ENCODE results near the gene PDE11A.
A peak's percentile ranks its signal among the peaks of the same experiment; 100 is the strongest.
"Not testable (repeated sequence)": the region's sequence is repeated elsewhere in the genome, so short reads cannot be mapped to it uniquely, and the experiment has no call there.

The PDE11A gene

DNA sequence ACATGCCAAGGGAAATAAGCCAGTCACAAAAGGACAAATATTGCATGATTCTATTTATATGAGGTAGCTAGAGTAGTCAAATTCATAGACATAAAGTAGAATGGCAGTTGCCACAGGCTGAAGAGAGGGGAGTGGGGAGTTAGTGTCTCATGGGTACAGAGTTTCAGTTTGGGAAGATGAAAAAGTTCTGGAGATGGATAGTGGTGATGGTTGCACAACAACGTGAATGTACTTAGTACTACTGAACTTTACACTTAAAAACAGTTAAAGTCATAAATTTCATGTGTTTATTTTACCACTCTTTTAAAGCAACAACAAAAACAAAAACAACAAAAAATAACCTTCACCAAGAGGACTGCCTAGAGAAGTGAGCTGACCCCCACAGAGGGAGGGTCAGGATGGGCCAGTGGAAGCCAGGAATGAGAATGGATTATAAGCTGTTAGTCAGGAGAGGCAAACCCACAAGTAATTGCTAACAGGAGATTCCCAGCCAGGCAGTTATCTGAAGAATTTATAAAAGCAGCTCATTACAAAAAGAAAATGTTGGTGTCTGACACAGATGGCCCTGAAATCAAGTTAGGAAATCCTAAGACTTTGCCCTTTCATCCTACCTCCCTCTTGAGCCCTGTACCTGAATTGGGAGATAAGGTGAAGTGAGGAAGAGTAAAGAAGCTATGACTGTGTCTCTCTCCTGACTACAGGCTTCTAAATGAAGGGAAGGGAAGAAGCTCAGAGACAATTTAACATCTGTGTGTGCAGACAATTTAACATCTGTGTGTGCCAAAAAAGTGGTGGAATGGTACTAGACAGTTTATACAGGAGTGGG lies 263.4 kb downstream of the PDE11A start:
- DNase-seq, result no peak

DNA sequence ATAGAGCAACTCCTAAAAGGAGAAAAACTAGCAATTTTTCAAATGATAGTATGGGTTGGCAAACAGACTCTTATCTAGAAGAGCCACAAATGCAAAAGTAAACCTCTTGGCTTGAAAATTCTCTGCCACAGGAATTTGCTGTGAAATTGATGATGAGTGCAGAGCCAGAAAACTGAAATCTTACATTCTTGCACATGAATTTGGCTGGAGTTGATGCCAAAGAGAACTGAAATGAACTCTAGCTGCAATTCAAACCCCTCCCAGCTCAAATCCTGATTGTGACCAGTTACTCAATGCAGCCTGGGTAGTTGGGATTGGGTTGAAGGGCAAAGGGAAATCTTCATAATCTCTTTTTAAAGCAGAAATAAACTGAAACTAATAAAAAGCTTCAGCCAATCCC lies 266.6 kb downstream of the PDE11A start:
- no peak for DNase-seq

DNA sequence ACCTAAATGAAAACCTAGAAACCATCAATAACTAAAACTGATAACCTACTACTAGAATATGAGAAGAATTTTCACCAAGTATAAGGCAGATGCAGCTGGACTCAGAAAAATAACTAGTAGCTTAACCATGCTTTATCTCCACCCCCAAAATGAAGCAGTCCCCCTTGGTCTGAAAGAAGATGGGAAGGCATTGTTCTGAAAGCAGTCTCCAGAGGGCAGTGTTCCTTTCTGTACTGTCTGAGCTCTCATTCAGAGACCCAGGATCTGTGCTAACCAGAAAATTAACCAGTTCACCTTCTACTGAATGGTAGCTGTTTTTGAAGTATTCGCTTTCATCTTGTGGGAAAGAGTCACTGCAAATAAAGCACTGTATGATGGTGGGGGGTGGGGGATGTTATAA lies 273.0 kb downstream of the PDE11A start:
- DNase-seq, result no peak

DNA sequence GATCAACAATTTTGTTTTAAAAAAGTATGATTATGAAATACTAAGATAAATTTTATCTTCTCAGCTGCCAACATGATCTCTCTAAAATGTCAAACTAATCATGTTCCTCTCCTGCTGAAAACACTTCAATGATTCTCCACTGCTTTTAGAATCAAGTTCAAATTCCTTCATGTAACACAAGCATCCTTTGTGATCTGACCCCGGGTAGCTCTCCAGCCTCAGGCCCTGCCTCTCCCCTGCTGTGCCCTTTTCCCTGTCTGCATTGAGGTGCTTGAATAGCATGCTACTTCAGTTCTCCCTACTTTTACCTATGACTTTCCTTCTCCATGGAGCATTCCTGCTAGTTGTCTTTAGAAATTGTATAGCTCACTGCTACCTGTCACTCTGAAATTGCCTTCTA lies 274.8 kb downstream of the PDE11A start:
- DNase-seq, result no peak

DNA sequence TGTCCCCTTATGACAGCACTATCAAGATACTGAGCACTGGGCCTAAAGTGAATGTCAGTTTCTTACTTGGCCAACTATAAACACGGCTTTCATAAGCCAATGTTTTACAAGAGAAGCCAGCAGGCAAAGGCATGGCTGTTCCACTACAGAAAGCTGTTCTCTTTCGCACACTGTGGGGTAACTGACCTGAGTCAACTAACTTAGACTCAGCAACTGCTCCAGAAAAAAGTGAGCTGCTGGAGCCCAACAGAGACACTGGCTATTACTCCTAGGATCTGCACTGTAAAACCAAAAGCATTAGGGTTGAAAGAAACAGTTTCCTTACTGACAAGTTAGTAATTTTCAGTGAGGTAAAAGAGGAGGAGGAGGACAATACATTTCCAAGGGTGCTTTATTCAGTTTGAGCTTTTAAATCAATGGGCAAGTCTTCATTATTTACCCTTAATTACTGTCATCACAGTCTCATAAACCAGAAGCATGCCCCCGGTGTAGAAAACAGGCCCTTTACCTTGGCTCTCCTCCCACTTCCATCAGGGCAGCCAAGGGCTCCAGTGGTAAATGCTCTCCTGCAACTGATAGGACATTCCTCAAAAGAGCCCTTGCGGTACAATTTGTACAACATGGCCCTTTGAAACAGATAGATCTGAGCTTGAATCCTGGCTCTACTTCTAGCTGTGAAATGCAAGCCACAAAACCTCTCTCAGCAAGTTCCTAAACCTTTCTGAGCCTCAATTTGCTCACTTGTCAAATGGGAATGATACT lies 275.7 kb downstream of the PDE11A start:
- DNase-seq, result no peak

DNA sequence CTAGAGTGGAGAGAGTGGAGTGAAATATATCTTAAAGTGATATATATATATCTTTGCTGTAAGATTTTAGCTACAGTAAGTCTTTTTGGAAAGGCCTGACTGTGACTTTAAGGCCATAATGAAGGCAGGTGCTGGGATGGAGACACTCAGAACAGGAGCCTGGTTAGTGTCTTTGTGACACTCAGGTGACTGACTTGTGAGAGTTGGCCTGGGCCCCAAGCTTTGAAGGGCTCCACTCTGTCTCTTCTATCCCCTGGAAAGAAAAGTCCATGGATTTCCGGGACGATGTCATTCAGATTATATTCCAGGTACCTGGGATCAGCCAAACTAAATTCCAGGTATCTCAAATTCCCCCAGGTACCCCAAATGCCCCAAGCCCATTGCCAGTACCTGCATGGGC lies 276.6 kb downstream of the PDE11A start:
- DNase-seq, result no peak

DNA sequence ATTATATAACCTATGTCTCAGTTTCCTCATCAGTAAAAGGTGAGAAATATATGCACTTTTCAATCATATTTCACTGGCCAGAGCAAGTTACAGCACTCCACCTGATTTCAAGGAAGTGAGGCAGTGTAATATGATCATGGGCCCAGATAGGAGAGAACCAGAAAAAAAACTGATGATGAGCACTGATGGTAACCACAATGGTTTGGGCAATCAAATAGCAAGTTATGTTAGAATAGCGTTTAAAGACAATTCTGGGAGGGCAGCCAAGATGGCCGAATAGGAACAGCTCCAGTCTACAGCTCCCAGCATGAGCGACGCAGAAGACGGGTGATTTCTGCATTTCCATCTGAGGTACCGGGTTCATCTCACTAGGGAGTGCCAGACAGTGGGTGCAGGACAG lies 287.4 kb downstream of the PDE11A start:
- not testable (repeated sequence) for DNase-seq

DNA sequence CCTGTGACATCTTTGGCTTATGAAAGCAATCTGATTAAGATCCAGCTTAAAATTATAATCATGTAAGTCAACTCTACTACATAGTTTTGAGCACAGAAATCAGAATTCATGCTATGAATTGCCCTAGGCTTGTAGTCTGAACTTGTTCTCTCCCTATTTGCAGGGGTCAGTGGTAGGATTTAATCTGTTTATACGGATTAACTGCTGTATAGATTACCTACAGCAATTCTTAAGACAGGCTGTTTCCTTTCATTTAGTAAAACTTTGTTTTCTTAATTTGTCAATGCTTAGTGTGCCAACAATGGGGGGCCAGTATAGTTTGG lies 287.9 kb downstream of the PDE11A start:
- DNase-seq, result no peak

DNA sequence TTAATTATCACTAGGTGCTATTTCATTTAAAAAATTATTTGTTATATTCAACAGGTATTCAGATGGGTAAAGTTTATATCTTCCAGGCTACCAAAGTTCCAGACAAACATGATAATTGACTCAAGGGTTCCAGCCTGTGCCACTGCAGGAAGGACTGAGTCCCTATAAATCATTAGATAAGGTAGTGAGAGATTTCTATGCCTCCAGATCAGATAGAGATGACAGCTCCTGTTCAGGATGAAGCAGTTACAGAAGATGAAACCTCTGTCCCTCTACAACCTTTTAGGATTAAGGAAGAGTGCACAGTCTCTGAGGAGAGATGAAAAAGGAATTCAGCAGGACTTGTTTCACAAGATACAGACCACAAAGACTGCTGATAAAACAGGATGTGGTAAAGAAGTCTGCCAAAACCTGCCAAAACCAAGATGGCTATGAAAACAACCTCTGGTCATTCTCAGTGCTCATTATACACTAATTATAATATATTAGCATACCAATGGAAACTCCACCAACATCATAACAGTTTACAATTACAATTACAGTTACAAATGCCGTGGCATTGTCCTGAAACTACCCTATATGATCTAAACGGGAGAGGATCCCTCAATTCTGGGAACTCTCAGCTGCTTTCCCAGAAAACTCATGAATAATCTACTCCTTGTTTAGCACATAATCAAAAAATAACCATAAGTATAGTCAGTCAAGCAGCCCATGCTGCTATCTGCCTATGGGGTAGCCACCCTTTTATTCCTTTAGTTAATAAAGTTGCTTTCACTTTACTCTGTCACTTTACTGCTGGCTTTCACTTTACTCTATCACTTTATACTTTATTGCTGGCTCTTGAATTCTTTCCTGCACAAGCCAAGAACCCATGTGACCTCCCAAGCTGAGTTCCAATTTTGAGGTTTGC lies 288.5 kb downstream of the PDE11A start:
- no peak for DNase-seq

DNA sequence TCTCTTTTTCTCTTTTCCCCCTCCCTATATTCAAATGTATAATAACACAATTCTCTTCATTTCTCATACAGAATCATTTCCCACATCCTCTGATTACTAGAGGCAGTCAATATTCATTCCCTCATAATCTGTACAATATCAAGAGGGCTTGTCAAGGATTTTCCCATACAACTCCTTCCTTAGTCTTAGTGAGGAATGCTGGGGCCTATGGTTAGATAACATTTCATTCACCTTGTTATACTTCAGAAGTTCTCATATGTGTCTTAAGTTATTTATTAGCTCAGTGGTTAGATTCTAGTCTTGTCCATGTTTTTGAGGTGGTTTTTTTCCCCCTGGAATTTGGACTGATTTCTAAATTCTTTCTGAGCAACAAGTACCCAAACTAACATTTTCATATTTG lies 289.5 kb downstream of the PDE11A start:
- DNase-seq, result no peak

DNA sequence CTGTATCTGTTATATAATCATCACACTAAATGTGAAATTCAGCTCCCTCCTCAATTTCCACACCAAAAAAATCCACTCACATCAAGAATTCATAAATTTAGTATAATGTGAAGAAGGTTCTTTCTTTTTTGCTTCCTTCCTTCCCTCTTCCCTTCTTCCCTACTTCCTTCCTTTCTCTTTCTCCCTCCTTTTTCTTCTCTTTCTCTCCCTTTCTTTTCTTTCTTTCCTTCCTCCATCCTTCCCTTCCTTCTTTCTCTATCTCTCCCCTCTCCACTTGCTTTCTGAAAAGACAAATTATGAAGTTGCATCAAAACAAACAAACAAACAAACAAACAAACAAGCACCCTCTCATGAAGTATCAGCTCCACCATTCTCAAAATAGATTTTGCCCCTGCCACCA lies 290.0 kb downstream of the PDE11A start:
- DNase-seq, result no peak

DNA sequence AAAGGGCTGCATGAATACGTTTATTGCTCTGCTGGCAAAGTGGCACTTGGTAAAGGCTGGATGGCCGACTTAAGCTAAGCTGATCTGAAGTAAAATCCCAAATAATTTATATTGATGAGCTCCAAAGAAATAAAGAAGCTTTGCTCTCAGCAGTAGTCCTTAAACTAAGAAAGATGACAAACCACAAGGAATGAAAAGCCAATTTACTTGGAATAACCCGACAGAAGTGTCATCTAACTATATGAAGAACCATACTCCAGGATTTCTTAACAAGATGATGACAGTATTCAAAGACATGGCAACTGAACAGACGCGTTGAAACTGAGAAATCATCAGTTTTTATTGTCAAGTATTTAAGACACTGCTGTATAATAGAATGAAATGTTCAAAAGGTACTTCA lies 294.1 kb downstream of the PDE11A start:
- DNase-seq, result no peak

DNA sequence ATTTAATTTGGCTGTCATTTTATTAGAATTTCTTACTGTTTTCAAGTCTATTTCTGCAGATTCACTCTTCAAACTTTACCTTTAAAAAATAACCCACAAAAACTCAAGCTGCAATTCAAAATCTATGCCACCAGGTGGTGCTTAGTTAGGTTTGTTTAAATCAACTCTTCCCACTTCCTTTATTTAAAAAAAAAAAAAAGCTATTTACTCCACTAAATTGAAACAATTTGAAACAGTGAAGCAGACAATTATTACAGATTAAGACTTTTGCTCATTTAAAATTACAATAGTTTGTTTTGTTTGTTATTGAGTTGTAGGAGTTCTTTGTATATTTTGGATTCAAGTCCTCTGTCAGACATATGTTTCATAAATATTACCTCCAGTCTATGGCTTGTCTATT lies 300.0 kb downstream of the PDE11A start:
- DNase-seq, result peak; percentile 51

DNA sequence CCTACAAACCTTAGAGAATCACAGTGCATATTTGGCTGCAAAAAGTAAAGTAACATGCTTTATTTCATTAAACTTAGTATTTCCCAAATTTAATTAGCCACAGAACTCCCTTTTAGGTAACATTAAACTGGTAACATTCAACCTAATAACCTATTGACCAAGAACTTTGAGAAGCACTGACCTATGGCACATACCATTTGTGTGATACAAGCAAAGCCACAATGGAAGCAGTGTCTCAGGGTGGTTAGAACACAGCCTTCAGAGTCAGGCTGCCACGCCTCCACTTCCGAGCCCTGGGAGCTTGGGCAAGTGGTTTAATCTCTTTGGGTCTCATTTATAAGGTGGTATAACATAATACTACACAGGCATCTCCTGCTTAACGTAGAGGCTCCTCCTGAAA lies 301.4 kb downstream of the PDE11A start:
- no peak for DNase-seq

DNA sequence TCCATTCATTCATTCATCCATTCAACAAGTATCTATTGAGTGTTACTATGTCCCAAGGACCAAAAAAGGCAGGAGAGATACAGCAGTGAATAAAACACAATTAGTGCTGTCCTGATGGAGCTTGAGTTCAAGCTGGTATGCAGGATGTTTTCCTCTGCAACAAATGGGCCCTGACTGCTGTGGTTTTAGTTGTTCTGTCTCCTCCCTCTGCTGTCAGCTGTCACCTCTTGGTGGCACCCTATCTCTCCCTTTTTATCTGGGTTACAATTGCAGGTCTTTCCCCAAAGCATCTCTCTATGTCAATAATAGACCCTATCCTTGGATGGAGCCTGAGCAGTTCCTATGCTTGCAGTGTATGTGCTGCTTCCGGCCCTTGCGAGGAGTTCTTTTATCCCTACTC lies 304.8 kb downstream of the PDE11A start:
- no peak for DNase-seq

DNA sequence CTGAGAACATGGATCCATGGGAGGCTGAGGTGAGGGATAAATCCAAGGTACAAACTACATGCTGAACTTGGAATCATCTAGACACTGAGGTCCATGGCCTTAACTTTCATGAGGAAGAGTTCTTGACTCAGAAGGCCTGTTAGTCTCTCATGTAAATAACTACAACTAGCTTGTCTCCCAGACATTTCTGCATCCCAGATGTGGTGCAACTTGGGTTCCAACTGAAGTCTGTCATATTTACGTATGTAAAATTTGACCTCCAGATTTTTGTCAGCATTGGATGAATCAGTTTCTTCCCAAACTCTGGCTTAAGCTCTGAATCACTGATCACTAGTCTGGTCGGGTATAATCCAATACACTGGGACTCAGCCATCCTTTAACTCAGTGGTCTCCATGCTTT lies 306.9 kb downstream of the PDE11A start:
- DNase-seq, result no peak

DNA sequence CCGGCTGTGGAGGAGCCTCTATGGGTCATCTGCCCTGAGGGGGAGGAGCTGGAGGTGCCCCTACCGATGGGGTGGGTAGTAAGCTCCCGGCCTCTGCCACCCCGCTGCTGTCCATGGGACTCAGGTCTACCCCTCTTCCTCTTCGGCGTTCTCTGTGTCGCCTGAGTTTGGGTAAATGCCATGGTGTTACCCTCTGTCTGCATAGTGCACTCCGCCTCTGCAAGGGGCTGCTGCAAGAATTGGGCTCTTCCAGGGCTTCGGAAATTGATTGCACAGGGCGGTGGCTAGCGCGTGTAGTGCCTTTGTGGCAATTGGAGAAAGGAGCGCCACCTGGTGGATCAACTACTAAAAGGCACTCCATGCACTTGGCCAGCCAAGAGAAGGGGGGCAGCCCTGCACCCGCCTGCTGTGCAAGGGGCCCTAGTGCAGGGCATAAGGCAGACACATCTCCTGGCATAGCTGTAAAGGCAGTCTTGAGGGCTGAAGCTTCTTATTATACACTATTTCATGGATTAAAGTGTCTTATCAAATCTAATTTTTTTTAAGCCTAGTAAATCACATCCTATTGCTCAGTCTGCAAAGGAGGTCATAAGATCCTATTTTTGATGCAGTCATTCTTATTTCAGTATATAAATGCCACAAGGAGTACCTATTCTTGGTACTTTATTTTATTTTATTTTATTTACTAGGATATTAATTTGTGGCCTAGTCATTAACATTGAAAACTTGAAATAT lies 308.9 kb downstream of the PDE11A start:
- peak; percentile 66 for DNase-seq

DNA sequence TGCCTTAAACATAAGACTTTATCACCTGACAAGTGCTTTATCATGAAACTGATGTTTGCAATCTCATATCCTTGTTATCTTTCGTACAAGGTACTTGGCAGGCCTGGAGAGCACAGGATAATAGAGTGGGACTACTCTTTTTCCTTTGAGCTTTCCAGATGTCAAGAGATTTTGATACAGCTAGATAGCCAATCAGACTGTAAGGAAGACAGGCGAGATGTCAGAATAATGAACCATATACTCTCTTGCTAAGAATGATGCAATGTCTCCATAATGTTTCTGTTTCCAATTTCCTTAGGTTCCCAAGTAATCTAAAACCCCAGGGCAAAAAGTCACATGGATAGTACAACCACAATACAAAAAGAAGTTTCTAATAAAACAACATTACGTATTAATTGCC lies 313.1 kb downstream of the PDE11A start:
- DNase-seq, result no peak

DNA sequence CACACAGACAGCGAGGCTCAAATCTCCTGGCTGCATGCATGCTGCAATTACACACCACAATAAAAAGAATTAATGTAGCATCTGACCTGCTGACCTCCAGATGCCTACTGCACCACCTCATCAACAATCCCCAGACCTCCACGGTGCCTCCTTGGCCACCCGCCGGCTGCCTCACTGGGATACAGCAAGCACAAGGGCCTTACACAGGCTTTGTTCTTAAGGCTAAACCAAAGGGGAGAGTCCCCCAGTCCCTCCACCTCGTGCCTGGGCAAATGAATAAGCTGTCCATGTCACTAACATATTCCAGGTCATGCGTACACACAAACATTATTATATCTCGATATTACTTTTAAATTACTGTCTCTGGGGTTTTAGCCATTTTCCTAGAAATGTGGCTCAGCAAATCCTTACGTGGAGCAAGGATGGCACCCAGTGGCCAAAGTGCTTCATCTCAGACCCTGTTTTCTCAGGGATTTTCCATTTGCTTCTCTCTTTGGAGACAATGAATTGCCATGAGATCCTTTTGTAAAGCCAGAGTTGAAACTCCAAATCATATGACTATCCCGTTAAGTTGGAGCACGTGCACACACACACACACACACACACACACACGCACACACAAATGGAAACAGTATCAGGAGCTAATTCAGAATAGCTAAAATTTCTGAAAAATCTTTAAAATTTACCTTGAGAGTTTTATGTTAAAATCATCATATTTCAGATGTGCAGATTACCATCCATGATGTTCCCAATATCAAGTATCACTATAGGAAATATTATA lies 313.8 kb downstream of the PDE11A start:
- peak; percentile 2 for DNase-seq

DNA sequence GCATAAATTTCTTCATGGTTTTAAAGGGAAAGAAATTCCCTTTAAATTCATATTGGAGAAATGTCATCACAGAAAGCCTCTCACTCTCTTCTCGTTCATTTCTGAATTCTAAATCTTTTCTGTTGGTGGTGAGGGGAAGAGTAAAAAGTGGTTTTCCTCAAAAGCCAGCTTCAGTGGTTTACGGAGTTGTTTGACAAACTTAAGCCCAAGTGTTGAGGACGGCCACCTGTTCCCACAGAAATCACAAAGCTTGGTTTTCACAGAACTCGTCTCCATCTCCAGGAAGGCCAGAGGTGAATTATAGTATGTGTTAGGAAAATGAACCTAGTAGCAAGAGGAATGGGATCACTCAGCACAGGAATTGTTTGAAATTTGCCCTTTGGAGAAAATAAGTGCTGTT lies 316.2 kb downstream of the PDE11A start:
- DNase-seq, result no peak

DNA sequence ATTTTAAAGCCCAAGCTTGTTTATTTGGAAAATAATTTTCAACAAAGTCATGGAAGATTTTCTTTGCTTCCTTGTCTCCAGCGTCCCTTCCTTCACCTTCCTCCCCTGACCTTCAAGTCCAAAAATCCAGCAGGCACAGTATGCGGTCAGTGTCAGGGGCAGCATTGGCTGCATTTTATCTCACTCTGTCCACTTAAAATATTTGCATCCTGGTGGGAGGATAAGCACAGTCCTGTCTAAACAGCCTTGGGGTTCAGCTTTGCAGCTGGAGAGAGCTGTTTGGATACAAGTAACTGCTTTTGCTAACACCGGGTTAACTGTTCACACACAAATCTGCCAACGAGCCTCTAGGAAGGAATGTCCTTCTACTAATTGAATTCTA lies 318.1 kb downstream of the PDE11A start:
- no peak for DNase-seq
